HS-5 (cell line): Measurements from ENCODE around the gene YAP1.

Experiments
- DNase-seq: peaks from one replicate; pipeline ENCODE4 v3.0.0-alpha.2; 2012; ENCODE audit warnings: low read depth

The YAP1 gene

GRCh38 chr11:102117472-102118113 lies 7.3 kb downstream of the YAP1 start:
- DNase-seq: peak; percentile 70

DNA sequence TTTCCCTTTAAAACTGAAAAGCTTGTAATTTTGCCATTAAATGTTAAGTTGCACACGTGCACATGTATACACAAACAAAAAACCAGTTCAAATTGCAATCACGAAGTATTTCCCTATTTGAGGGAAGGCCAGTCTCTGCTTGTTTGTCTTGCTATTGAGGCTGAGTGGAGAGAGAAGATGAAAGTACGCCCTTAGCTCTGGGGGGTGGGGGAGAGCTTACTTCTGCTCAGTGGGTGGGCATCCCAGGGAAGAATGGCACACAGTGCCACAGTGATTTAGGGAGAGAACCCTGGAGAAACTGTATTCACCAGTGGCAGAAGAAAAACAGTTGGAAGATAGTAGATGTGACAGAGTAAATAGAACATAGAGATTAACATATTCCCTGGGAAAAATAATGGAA lies 8.7 kb downstream of the YAP1 start:
- DNase-seq: no peak

DNA sequence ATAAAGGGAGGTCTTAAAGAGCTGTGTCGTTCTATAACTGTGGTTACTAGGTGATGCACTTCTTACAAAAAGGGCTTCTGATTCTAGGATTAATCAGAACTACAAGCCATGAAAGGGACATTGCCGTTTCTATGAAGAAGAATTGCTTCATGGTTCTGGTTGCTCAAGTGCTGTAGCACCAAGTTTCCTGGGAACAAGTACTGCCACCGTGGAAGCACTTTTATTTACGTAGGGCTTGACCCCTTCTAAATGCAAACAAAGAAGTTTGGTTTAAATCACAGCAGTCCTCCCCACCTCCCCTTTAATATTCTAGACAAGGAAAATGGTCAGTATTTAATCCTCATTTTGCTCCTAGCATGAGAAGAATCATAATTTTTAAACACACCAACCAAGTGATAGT lies 9.8 kb downstream of the YAP1 start:
- no peak for DNase-seq

DNA sequence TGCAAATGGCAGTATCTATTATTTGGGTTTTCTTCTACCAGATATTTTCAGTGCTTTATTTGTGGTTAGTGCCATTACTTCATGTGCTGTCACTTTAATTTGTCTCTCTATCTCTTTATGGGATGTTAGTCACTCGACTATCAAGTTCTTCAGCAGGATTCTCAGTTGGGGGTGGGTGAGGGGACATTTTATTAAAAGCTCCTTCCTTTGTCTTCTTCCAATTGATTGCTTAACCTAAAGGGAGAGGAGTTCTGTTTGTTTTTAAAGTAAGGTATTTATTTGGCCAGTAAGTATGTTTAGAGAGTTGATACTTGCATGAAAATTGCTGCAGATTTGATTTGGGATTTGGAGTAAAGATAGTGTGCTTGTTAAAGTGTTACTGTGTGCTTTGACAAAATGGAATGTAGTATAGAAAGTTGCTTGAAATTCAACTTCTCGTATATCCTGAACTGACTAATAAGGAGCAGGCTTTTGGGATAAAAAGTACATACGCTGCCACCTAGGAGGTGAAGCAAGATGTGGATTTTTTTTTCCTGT lies 10.3 kb downstream of the YAP1 start:
- no peak for DNase-seq

- DNase-seq: no peak
These were observed 11.1 kb downstream of the YAP1 start for GRCh38 chr11:102121329-102121728.

DNA sequence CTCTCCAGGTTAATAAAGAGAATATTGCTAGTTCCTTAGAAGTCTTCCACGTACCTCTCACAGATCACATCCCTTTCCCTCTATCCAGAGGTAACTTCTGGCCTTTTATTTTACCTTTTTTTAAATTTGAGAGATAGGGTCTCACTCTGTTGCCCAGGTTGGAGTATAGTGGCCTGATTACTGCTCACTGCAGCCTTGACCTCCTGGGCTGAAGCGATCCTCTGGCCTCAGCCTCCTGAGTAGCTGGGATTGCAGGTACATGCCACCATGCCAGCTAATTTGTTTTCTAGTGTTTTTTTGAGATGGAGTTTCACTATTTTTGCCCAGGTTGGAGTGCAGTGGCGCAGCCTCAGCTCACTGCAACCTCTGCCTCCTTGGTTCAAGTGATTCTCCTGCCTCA lies 24.4 kb downstream of the YAP1 start:
- no peak for DNase-seq

GRCh38 chr11:102135256-102135655 lies 25.0 kb downstream of the YAP1 start:
- no peak for DNase-seq

DNA sequence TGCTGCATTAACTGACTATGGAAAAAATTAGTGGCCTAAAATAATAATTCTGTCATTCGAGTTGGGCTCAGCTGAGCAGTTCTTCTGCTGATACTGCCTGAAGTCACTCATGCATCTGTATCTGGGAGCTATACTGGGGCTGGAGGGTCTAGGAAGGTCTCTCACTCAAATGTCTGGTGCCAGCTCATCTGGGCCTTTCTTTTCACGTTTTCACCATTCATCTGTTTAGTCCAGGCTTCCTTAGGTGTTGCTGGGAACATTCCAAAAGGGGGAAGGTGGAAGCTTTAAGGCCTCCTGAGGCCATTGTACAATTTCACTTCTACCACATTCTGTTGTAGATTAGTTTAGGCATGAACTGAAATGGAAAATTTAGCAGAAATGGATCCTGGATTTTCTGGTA lies 28.0 kb downstream of the YAP1 start:
- no peak for DNase-seq

- peak; percentile 100 for DNase-seq
These were observed 28.4 kb downstream of the YAP1 start for GRCh38 chr11:102138670-102139069.

DNA sequence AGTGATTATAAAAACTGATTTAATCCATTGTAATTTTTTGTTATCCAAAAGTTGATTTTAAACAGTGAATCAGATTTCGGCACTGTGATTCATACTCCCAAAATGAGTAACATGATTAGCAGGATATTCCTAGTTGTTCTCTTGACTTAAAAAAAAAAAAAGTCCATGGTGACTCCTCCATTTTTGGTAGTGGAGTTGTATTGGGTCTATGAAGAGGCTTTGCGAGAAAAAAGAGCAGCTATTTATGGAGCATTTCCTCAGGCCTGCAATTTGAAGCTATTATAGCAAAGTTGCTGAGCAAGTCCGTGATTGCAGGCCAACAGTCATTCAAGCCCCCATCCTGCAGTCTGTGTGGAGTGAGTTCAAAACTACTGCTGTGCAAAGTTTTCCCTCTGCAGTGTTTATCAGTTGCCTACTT lies 28.8 kb downstream of the YAP1 start:
- no peak for DNase-seq

DNA sequence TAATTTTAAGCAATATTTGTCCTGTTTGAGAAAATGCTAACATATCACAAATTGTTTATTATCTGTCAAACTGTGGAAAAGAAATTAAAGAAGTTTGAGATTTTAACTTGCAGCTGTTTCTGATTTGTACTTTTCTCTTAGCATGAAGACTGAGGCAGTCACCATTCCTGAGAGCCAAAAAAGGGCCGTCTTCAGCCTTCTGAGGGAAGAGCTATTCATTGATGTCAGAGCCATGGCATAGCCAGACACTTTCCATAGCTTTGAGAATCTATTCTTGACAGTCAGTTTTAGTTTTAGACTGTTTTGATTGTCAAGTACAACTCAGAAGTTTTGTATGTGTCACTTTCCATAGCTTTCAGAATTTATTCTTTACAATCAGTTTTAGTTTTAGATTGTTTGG lies 32.1 kb downstream of the YAP1 start:
- no peak for DNase-seq

- DNase-seq: no peak
These were observed 33.6 kb downstream of the YAP1 start for GRCh38 chr11:102143867-102144266.

DNA sequence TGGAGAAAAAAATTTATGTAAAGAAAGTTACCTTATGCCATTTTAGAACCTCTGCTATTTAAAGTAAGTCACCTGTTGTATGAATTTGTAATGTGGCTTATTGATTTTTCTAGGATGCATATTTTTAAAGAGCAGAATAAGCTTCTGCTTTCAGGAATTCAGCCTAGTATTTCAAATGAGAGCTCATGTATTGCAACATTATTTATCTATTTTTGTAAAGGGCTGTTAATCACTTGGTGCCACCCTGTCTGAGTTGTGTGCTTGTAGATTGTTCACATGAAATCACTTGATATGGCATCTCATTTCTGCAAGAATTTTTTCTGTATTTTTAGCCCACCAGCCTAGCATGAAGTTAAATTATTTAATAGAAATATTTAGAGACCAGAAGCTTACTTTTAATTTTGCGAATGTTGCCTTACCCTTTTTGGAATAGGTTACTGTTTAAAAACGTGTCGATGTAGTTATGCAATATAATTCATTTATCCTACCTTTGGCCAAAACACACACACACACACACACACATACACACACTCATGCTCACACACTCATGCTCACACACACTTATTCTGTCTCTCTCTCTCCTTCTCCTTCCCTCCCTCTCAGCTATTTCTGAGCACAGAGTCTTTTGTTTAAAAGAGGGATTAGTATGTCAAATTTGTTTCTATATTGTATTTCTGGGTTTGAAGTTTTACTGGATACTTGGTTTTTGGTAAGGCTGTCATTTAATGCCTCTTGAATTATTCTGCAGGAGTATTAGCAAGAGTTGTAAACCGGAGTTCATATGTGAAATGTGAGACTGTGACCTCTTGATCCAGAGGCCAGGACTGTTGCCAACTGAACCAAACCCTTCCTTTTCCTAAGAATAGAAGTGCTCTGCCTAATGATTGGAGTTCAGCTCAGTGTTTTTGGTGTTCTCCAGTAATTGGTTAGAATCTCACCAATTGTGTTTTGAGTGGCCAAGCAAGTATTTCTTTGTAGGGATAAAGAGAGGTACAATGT lies 34.4 kb downstream of the YAP1 start:
- DNase-seq: no peak

DNA sequence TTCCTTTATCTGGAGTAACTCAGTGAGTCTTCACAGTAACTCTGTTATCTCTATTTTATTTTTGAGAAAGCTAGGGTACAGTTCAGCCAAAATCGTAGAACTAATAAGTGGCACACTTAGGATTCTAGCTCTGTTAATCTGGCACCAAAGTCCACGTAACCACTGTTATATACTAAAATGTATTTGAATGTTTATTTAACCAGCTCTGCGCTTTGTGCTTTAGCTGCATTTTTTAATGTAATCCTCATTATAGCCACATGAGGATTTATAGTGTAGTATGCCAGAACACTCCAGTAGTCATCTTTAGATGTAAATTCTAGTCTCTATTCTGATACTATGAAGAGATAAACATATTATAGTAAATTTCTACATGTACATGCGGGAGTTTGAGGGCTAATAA lies 36.8 kb downstream of the YAP1 start:
- no peak for DNase-seq

GRCh38 chr11:102147632-102148031 lies 37.4 kb downstream of the YAP1 start:
- no peak for DNase-seq

DNA sequence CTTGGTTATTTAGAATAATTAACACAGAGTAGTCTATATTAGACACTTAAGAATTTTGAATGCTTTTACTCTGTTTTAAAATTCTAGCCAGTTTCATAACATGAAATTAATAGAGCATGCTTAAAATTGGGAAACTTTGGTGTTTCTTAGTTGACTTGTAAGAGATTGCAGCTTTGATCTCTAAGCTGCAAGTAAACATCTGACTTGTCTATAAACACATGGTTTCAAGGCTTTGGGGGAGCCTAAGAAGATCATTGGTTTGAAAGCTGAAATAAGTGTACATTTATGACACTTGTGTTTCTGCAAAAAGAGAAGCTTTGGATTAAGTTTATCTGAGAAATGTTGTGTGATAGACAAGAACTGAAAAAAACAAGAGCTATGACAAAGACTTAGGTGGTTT lies 37.8 kb downstream of the YAP1 start:
- no peak for DNase-seq

DNA sequence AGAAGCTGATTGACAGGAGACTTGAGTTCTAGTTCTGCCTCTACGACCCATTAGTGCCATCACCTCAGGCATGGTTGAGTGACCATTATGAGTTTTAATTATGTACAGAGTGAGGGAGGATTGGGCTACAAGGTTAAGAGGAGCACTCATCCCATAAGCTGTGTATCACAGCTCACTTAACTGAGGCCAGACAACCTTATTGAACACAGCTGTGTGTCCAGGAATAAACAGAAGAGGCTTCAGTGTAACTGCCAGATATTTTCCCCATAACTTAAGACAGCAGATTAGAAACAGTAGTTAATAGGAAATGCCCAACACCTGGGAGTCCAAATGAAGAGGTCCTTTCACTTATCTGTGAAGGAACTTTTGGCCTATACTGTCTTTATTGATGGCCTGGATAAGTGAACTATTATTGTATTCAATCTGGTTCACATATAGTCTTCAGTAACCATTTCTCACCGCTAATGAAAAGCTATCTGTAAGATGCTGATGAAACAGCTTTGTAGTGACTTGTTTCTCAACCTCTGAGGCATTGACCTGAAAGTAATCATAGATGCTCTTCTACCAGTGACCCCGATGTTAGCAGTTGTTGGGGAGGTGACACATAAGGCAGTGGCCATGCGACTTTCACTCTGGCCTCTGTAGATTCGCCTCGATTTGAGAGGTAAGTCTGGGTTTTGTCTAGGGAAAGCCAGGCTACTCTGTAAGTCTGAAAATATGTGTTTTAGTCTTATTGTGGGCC lies 41.7 kb downstream of the YAP1 start:
- no peak for DNase-seq

DNA sequence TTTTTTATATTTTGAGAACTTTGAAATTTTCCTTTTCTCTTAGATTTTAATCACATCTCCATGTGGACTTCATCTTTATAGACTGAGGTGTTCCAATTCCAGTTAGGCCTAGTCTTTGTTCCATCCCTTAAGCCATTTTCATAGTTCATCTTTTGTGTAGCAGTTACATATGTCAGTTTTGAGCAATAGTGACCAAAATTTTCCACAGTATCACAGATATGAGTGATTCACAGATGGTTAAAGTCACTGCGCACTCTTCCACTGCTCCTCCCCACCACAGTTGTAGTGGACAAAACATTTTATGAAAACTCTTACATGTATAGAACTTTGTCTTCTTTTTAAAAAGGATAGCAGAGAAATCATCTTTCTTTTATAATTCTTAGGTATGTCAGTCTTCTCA lies 42.8 kb downstream of the YAP1 start:
- no peak for DNase-seq

DNA sequence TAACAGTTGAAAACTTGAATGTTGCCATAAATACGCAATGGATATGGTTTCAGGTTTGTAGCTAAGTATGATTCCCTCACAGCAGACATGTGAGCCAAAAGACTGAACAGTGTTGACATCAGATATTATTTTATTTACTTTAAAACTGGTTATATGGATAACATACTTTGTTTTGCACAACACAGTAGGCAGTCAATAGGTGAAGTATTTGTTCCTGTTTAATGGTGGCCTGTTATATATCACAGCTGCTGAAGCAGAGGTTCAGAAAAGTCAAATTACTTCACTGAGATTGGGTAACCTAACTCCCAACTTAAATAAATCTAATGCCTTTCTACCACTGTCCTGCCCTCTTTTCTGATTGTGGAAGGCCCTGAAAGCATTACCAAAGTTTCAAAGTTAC lies 44.6 kb downstream of the YAP1 start:
- no peak for DNase-seq

GRCh38 chr11:102155676-102156075 lies 45.4 kb downstream of the YAP1 start:
- DNase-seq: no peak

- DNase-seq: no peak
These were observed 47.0 kb downstream of the YAP1 start for GRCh38 chr11:102157219-102157618.

DNA sequence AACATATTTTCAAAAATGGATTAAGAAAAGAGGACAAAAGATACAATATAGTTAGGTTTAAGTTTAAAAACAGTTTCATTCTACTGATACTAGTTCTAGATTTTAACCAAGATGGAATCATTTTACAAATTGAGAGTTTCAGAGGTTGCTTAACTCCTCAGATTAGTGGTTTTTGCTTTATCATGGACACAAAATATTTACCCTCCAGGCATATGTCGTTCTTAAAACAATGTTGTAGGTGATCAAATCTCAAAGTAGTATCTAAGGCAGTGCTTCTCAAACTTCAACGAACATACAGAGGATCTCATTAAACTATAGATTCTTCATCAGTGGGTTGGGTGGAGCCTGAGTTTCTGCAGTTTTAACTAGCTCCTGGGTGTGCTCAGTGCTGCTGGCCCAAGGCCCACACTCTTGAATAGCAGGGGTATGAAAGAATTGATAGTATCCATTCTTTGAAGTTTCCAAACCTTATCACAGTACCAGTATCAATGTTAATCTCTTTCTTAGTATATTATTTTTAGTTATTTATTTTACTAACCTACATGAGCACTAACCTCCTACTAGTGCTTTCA lies 48.0 kb downstream of the YAP1 start:
- no peak for DNase-seq
